ENCODE measurements around the gene CIROP.
A peak's percentile ranks its signal among the peaks of the same experiment; 100 is the strongest.

Gene CIROP

GRCh38 chr14:23095196-23096108 is 9.3 kb downstream of the CIROP start, which contains the start of gene C14orf119:
Gene C14orf119, plus strand, starts transcription at chr14:23095505. Its CDS starts 2,154 bp downstream, at chr14:23097659.
- DNase-seq (ENCODE audit: low read depth in 2 of 3, low spot score in 2 of 3): peak in 2 of 3 experiments; percentile 64 to 80

GRCh38 chr14:23094666-23095195 is 10.1 kb downstream of the CIROP start, which contains the start of gene ACIN1:
Gene ACIN1, minus strand, starts transcription at chr14:23095136. Its CDS starts 24 bp downstream, at chr14:23095112.
- DNase-seq (ENCODE audit: low read depth in 2 of 3, low spot score in 2 of 3): peak; percentile 96 to 97 (median 97)

GRCh38 chr14:23093991-23094665 is 10.7 kb downstream of the CIROP start:
- DNase-seq (ENCODE audit: low read depth in 2 of 3, low spot score in 2 of 3): no peak

GRCh38 chr14:23093526-23093925 is 11.3 kb downstream of the CIROP start:
- DNase-seq (ENCODE audit: low read depth in 2 of 3, low spot score in 2 of 3): no peak

- no peak for DNase-seq (ENCODE audit: low read depth in 2 of 3, low spot score in 2 of 3)
These were observed 11.7 kb downstream of the CIROP start for GRCh38 chr14:23093104-23093503.

GRCh38 chr14:23091294-23092225 is 13.2 kb downstream of the CIROP start:
- DNase-seq (ENCODE audit: low read depth in 2 of 3, low spot score in 2 of 3): no peak

GRCh38 chr14:23090254-23090636 is 14.5 kb downstream of the CIROP start:
- no peak for DNase-seq (ENCODE audit: low read depth in 2 of 3, low spot score in 2 of 3)

- DNase-seq (ENCODE audit: low read depth in 2 of 3, low spot score in 2 of 3): no peak
These were observed 15.1 kb downstream of the CIROP start for GRCh38 chr14:23089498-23090253.

- no peak for DNase-seq (ENCODE audit: low read depth in 2 of 3, low spot score in 2 of 3)
These were observed 18.2 kb downstream of the CIROP start for GRCh38 chr14:23086565-23086964.

- no peak for DNase-seq (ENCODE audit: low read depth in 2 of 3, low spot score in 2 of 3)
These were observed 19.3 kb downstream of the CIROP start for GRCh38 chr14:23085458-23085857.

- DNase-seq (ENCODE audit: low read depth in 2 of 3, low spot score in 2 of 3): no peak
These were observed 24.3 kb downstream of the CIROP start for GRCh38 chr14:23080474-23080873.

- no peak for DNase-seq (ENCODE audit: low read depth in 2 of 3, low spot score in 2 of 3)
These were observed 25.1 kb downstream of the CIROP start for GRCh38 chr14:23079716-23080115.

GRCh38 chr14:23078692-23079116 is 26.1 kb downstream of the CIROP start:
- DNase-seq (ENCODE audit: low read depth in 2 of 3, low spot score in 2 of 3): no peak

GRCh38 chr14:23077962-23078361 is 26.8 kb downstream of the CIROP start:
- no peak for DNase-seq (ENCODE audit: low read depth in 2 of 3, low spot score in 2 of 3)

GRCh38 chr14:23076785-23077408 is 27.9 kb downstream of the CIROP start:
- DNase-seq (ENCODE audit: low read depth in 2 of 3, low spot score in 2 of 3): no peak

- DNase-seq (ENCODE audit: low read depth in 2 of 3, low spot score in 2 of 3): no peak
These were observed 29.9 kb downstream of the CIROP start for GRCh38 chr14:23074906-23075305.

- DNase-seq (ENCODE audit: low read depth in 2 of 3, low spot score in 2 of 3): no peak
These were observed 32.8 kb downstream of the CIROP start for GRCh38 chr14:23071921-23072539.

- DNase-seq (ENCODE audit: low read depth in 2 of 3, low spot score in 2 of 3): peak; percentile 38 to 54 (median 52)
These were observed 33.4 kb downstream of the CIROP start for GRCh38 chr14:23071244-23071920.
